NT2/D1 (cell line): ENCODE data around the gene ATG10.
"Not testable (repeated sequence)": the region's sequence is repeated elsewhere in the genome, so short reads cannot be mapped to it uniquely, and the experiment has no call there.

Experiments used
- DNase-seq: peaks from one replicate; pipeline ENCODE4 v3.0.0-alpha.2; 2011; ENCODE audit warnings: low read depth, low spot score
- H3K27me3 ChIP-seq: 2 replicates; pipeline ENCODE4 v1.6.0; 2011; ENCODE audit warnings: mild to moderate bottlenecking; ENCODE audit not compliant: insufficient read length, insufficient read depth
- H3K36me3 ChIP-seq: 2 replicates; pipeline ENCODE4 v1.6.1; 2011; ENCODE audit warnings: mild to moderate bottlenecking, low read length, mixed read lengths; ENCODE audit not compliant: insufficient read depth, insufficient read length
- H3K4me1 ChIP-seq: 2 replicates; pipeline ENCODE4 v1.5.1; 2011; ENCODE audit not compliant: insufficient read depth, insufficient read length
- H3K4me3 ChIP-seq: 2 replicates; pipeline ENCODE4 v1.5.1; 2011; ENCODE audit warnings: low read depth; ENCODE audit not compliant: insufficient read length
- H3K9ac ChIP-seq: 2 replicates; pipeline ENCODE4 v1.6.0; 2011; ENCODE audit warnings: low read depth; ENCODE audit not compliant: insufficient read length
- H3K9me3 ChIP-seq: 2 replicates; pipeline ENCODE4 v1.5.1; 2011; ENCODE audit warnings: mild to moderate bottlenecking, low read length; ENCODE audit not compliant: insufficient read depth
- SUZ12 ChIP-seq: IDR thresholded peaks from 2 replicates; pipeline ENCODE4 v1.6.1; 2011; ENCODE audit not compliant: insufficient read length, insufficient read depth; ENCODE audit errors: extremely low read depth
- YY1 ChIP-seq: IDR thresholded peaks from 2 replicates; pipeline ENCODE4 v1.6.1; 2011; ENCODE audit not compliant: insufficient read length, insufficient read depth
- ZNF274 ChIP-seq: IDR thresholded peaks from 2 replicates; pipeline ENCODE4 v1.6.1; 2011; ENCODE audit warnings: mild to moderate bottlenecking, low read depth, low read length

Gene ATG10

GRCh38 chr5:81969226-81969625 lies 2.6 kb upstream of the ATG10 start:
- no peaks in the 10 kb centered on the region for H3K36me3 ChIP-seq
- no peaks in the 10 kb centered on the region for H3K4me1 ChIP-seq
- no peak overlapping the region for H3K9ac ChIP-seq
- no peaks in the 10 kb centered on the region for H3K27me3 ChIP-seq
- TF ChIP-seq YY1, result no peak
- no peak for TF ChIP-seq ZNF274
- TF ChIP-seq SUZ12, result no peak
- no peaks in the 10 kb centered on the region for H3K9me3 ChIP-seq
- DNase-seq, result no peak
- no peak overlapping the region for H3K4me3 ChIP-seq

GRCh38 chr5:81969912-81970311 lies 1.9 kb upstream of the ATG10 start:
- Histone ChIP-seq H3K4me3 (no peak overlapping the region), H3K9ac (no peak overlapping the region), H3K4me1 (no peaks in the 10 kb centered on the region), H3K36me3 (no peaks in the 10 kb centered on the region), H3K9me3 (no peaks in the 10 kb centered on the region), H3K27me3 (no peaks in the 10 kb centered on the region)
- TF ChIP-seq ZNF274 (no peak), SUZ12 (no peak), YY1 (no peak)
- DNase-seq, result no peak

GRCh38 chr5:81971111-81971711 lies 612 bp upstream of the ATG10 start:
- no peaks in the 10 kb centered on the region for H3K4me1 ChIP-seq
- no peaks in the 10 kb centered on the region for H3K9me3 ChIP-seq
- H3K36me3 ChIP-seq, result no peaks in the 10 kb centered on the region
- peak overlapping the region; percentile 77 for H3K9ac ChIP-seq
- no peaks in the 10 kb centered on the region for H3K27me3 ChIP-seq
- DNase-seq, result no peak
- TF ChIP-seq ZNF274 (no peak), YY1 (no peak), SUZ12 (no peak)
- peak overlapping the region; percentile 51 for H3K4me3 ChIP-seq

GRCh38 chr5:81972492-81972783 lies 615 bp downstream of the ATG10 start:
- no peaks in the 10 kb centered on the region for H3K9me3 ChIP-seq
- no peaks in the 10 kb centered on the region for H3K27me3 ChIP-seq
- TF ChIP-seq ZNF274 (no peak), SUZ12 (no peak), YY1 (no peak)
- no peak for DNase-seq
- H3K9ac ChIP-seq, result peak overlapping the region; percentile 93
- no peaks in the 10 kb centered on the region for H3K4me1 ChIP-seq
- H3K36me3 ChIP-seq, result no peaks in the 10 kb centered on the region
- H3K4me3 ChIP-seq, result peak overlapping the region; percentile 75

GRCh38 chr5:81980160-81980559 lies 8.3 kb downstream of the ATG10 start:
- Histone ChIP-seq H3K27me3 (no peaks in the 10 kb centered on the region), H3K4me3 (no peak overlapping the region), H3K9me3 (peaks cover 15% of the 10 kb centered on the region; the same call in 1 of the 2 replicates), H3K9ac (no peak overlapping the region), H3K36me3 (no peaks in the 10 kb centered on the region), H3K4me1 (no peaks in the 10 kb centered on the region)
- peak; percentile 23 for DNase-seq
- TF ChIP-seq ZNF274, result no peak
- TF ChIP-seq YY1, result no peak
- no peak for TF ChIP-seq SUZ12

- Histone ChIP-seq H3K36me3 (no peaks in the 10 kb centered on the region), H3K9ac (peak overlapping the region; percentile 2), H3K4me3 (no peak overlapping the region), H3K4me1 (no peaks in the 10 kb centered on the region), H3K9me3 (peaks cover 18% of the 10 kb centered on the region; the same call in 1 of the 2 replicates), H3K27me3 (no peaks in the 10 kb centered on the region)
- TF ChIP-seq SUZ12 (no peak), YY1 (no peak), ZNF274 (no peak)
- DNase-seq, result no peak
Observed at GRCh38 chr5:81980598-81981260, 8.9 kb downstream of the ATG10 start.

GRCh38 chr5:81982172-81982685 lies 10.4 kb downstream of the ATG10 start:
- not testable (repeated sequence) for DNase-seq, H3K27me3 ChIP-seq, H3K4me1 ChIP-seq, H3K9ac ChIP-seq, H3K4me3 ChIP-seq, H3K36me3 ChIP-seq
- H3K9me3 ChIP-seq, result peaks cover 18% of the 10 kb centered on the region; the same call in 1 of the 2 replicates

- not testable (repeated sequence) for H3K36me3 ChIP-seq, H3K9ac ChIP-seq, H3K27me3 ChIP-seq, H3K4me1 ChIP-seq, DNase-seq, H3K4me3 ChIP-seq
- peaks cover 18% of the 10 kb centered on the region; the same call in 1 of the 2 replicates for H3K9me3 ChIP-seq
Observed at GRCh38 chr5:81983148-81983547, 11.3 kb downstream of the ATG10 start.

- not testable (repeated sequence) for H3K4me1 ChIP-seq, DNase-seq, H3K9ac ChIP-seq, H3K4me3 ChIP-seq, H3K27me3 ChIP-seq, H3K36me3 ChIP-seq
- peaks cover 18% of the 10 kb centered on the region; the same call in 1 of the 2 replicates for H3K9me3 ChIP-seq
Observed at GRCh38 chr5:81983563-81983962, 11.7 kb downstream of the ATG10 start.
